HepG2 (cell line): ENCODE results near the gene AHSP. TPM values are rescaled to one million over a fixed set of nuclear protein-coding genes. Genes with fewer than 3 reads are reported as not detected.

Source experiments
- ATAD3A ChIP-seq: sonication (generic); formaldehyde crosslinking; IDR thresholded peaks from 2 replicates; pipeline ENCODE4 v1.4.0; 2020; ENCODE audit warnings: missing genetic modification reagents
- BRF2 ChIP-seq: sonication (generic); formaldehyde crosslinking; IDR thresholded peaks from 2 replicates; pipeline ENCODE4 v1.8.1; 2022; ENCODE audit warnings: mild to moderate bottlenecking, missing genetic modification reagents
- CHD2 ChIP-seq: IDR thresholded peaks from 2 replicates; pipeline ENCODE4 v1.6.1; 2011; ENCODE audit warnings: low read depth, low read length, improper control_type of control experiment
- HIVEP1 ChIP-seq: sonication (generic); formaldehyde crosslinking; IDR thresholded peaks from 2 replicates; pipeline ENCODE4 v1.4.0; 2020; ENCODE audit warnings: mild to moderate bottlenecking, missing genetic modification reagents
- IKZF4 ChIP-seq: sonication (generic); formaldehyde crosslinking; IDR thresholded peaks from 2 replicates; pipeline ENCODE4 v1.5.1; 2020; ENCODE audit warnings: borderline replicate concordance, mild to moderate bottlenecking, low read depth, missing genetic modification reagents; ENCODE audit errors: not compliant biosample characterization
- KDM4B ChIP-seq: sonication (generic); formaldehyde crosslinking; IDR thresholded peaks from 2 replicates; pipeline ENCODE4 v1.4.0; 2020; ENCODE audit warnings: missing genetic modification reagents
- MAF1 ChIP-seq: sonication (generic); formaldehyde crosslinking; IDR thresholded peaks from 2 replicates; pipeline ENCODE4 v1.5.0; 2020; ENCODE audit warnings: missing genetic modification reagents, borderline replicate concordance
- MED1 ChIP-seq: sonication (generic); formaldehyde crosslinking; IDR thresholded peaks from 2 replicates; pipeline ENCODE4 v1.4.0; 2020; ENCODE audit warnings: missing genetic modification reagents
- MED13 ChIP-seq: sonication (generic); formaldehyde crosslinking; IDR thresholded peaks from 2 replicates; pipeline ENCODE4 v1.5.0; 2020; ENCODE audit warnings: missing genetic modification reagents
- MYPOP ChIP-seq: sonication (generic); formaldehyde crosslinking; IDR thresholded peaks from 2 replicates; pipeline ENCODE4 v1.8.1; 2023; ENCODE audit warnings: mild to moderate bottlenecking, moderate library complexity, missing genetic modification reagents
- RORA ChIP-seq: sonication (generic); formaldehyde crosslinking; IDR thresholded peaks from 2 replicates; pipeline ENCODE4 v1.5.0; 2020; ENCODE audit warnings: mild to moderate bottlenecking, missing genetic modification reagents, moderate library complexity
- SETDB1 ChIP-seq: sonication (generic); formaldehyde crosslinking; IDR thresholded peaks from 2 replicates; pipeline ENCODE4 v1.5.1; 2020; ENCODE audit warnings: missing genetic modification reagents, mild to moderate bottlenecking, borderline replicate concordance
- TAF15 ChIP-seq: fragments of 200-400 bp; formaldehyde crosslinking; IDR thresholded peaks from one replicate; pipeline ENCODE4 v1.6.1; 2018; ENCODE audit warnings: mild to moderate bottlenecking, low read depth, low read length; ENCODE audit not compliant: poor library complexity, severe bottlenecking
- TARDBP ChIP-seq: sonication (generic); formaldehyde crosslinking; IDR thresholded peaks from 2 replicates; pipeline ENCODE4 v1.8.0; 2022; ENCODE audit warnings: mild to moderate bottlenecking, missing genetic modification reagents
- TOPORS ChIP-seq: sonication (generic); formaldehyde crosslinking; IDR thresholded peaks from 2 replicates; pipeline ENCODE4 v1.8.0; 2023; ENCODE audit warnings: mild to moderate bottlenecking, missing genetic modification reagents
- ZKSCAN1 ChIP-seq: fragments of 150-350 bp; IDR thresholded peaks from 2 replicates; pipeline ENCODE4 v1.6.1; 2014; ENCODE audit warnings: low read length
- ZNF180 ChIP-seq: sonication (generic); formaldehyde crosslinking; IDR thresholded peaks from 2 replicates; pipeline ENCODE4 v1.4.0; 2020; ENCODE audit warnings: low read depth, missing genetic modification reagents, borderline replicate concordance
- ZNF547 ChIP-seq: sonication (generic); formaldehyde crosslinking; IDR thresholded peaks from 2 replicates; pipeline ENCODE4 v1.5.1; 2020; ENCODE audit warnings: mild to moderate bottlenecking, missing genetic modification reagents
- ZNF556 ChIP-seq: sonication (generic); formaldehyde crosslinking; IDR thresholded peaks from 2 replicates; pipeline ENCODE4 v1.4.0; 2020; ENCODE audit warnings: mild to moderate bottlenecking, missing genetic modification reagents, borderline replicate concordance
- ZNF598 ChIP-seq: sonication (generic); formaldehyde crosslinking; IDR thresholded peaks from 2 replicates; pipeline ENCODE4 v1.5.1; 2020; ENCODE audit warnings: mild to moderate bottlenecking, missing genetic modification reagents, borderline replicate concordance
- ZNF777 ChIP-seq: sonication (generic); formaldehyde crosslinking; IDR thresholded peaks from 2 replicates; pipeline ENCODE4 v1.4.0; 2020; ENCODE audit warnings: missing genetic modification reagents
- ZUFSP ChIP-seq: sonication (generic); formaldehyde crosslinking; IDR thresholded peaks from 2 replicates; pipeline ENCODE4 v1.9.0; 2021; ENCODE audit warnings: missing genetic modification reagents, mild to moderate bottlenecking, borderline replicate concordance
- polyA plus RNA-seq, 8 experiments: library from polyadenylated mRNA; depleted of rRNA in 3 of 8; stranded (reverse) in 7 of 8; unstranded in 1 of 8; fragments of >200 nt; fragmentation: Illumina TruSeq in 4 of 8; extraction: Trizol in 4 of 8; gene quantifications; 2 replicates each; pipeline versions ENCODE4 v1.2.1 to v1.2.3, GENCODE V29; 2011 to 2016; ENCODE audit warnings: low read depth in 4 of 8, missing spikeins in 1 of 8, mixed read lengths in 1 of 8; ENCODE audit not compliant: insufficient read depth in 1 of 8
- total RNA-seq, 5 experiments: library from RNA; depleted of rRNA; stranded (reverse); fragments of >200 nt; fragmentation: Illumina TruSeq; extraction: Trizol; gene quantifications; 2 replicates each; pipeline ENCODE4 v1.2.3, GENCODE V29; 2016; ENCODE audit warnings: low read depth in 1 of 5
- TF ChIP-seq, protein P1 (sequence below): sonication (generic); formaldehyde crosslinking; IDR thresholded peaks from 2 replicates; pipeline ENCODE4 v1.4.0; 2020; ENCODE audit warnings: missing genetic modification reagents, mild to moderate bottlenecking, borderline replicate concordance
- TF ChIP-seq, protein P2 (sequence below): sonication (generic); formaldehyde crosslinking; IDR thresholded peaks from 2 replicates; pipeline ENCODE4 v1.4.0; 2020; ENCODE audit warnings: missing genetic modification reagents, low read depth, mild to moderate bottlenecking, borderline replicate concordance

The AHSP gene
- total and polyA plus RNA-seq, 2 of the 13 experiments (the other 11 are each of a cell fraction or from before 2014, with no cell fraction given): not detected

DNA sequence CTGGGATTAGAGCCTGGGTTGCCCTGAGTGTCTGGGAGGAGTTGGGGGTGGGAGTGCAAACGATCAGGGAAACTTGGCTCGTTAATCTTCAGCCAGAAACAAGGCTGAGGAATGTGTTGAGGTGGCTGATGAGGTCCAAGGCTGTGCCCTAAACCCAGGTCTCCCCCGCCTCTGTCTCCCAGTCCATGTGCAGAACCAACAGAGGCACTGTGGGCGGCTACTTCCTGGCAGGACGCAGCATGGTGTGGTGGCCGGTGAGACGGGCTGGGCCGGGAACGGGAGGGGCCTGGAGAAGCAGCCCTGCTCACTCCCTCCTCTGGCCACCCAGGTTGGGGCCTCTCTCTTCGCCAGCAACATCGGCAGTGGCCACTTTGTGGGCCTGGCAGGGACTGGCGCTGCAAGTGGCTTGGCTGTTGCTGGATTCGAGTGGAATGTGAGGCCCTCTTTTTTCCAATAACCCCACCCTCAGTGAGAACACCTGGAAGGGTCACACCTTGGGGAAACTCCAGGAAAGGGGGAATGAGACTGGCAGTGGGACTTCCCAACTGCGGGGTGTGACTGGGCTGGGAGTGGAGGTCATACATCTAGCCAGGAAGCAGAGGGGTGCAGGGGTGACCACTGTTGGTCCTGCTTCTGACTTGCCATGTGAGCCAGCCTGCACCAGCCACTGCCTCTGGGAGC lies 43.1 kb upstream of the AHSP start (continued):
- no peak for TF ChIP-seq CHD2
- no peak for TF ChIP-seq ZNF180 (CRISPR knock-in tag)
- TF ChIP-seq IKZF4 (CRISPR knock-in tag): no peak
- TF ChIP-seq ZNF556 (CRISPR knock-in tag): 0 out of 2 replicates have a peak, but pooled peaks have one; percentile 22
- TF ChIP-seq RORA: no peak
- no peak for TF ChIP-seq ZUFSP (CRISPR knock-in tag)
- TF ChIP-seq ZNF777: peak; percentile 63; the same call in 1 of the 2 replicates
- TF ChIP-seq, protein P1, sequence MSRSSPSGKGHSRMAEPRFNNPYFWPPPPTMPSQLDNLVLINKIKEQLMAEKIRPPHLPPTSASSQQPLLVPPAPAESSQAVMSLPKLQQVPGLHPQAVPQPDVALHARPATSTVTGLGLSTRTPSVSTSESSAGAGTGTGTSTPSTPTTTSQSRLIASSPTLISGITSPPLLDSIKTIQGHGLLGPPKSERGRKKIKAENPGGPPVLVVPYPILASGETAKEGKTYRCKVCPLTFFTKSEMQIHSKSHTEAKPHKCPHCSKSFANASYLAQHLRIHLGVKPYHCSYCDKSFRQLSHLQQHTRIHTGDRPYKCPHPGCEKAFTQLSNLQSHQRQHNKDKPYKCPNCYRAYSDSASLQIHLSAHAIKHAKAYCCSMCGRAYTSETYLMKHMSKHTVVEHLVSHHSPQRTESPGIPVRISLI: no peak
- TF ChIP-seq TAF15: no peak
- no peak; the same call in 1 of the 2 replicates for TF ChIP-seq ZNF547 (CRISPR knock-in tag)
- no peak for TF ChIP-seq MAF1 (CRISPR knock-in tag)
- TF ChIP-seq TOPORS: no peak
- no peak for TF ChIP-seq HIVEP1 (CRISPR knock-in tag)
- TF ChIP-seq, protein P2, sequence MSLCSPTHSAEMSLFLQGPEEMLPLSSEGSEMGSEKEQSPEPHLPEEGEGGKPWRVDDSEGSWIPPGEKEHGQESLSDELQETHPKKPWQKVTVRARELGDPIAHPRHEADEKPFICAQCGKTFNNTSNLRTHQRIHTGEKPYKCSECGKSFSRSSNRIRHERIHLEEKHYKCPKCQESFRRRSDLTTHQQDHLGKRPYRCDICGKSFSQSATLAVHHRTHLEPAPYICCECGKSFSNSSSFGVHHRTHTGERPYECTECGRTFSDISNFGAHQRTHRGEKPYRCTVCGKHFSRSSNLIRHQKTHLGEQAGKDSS: 0 out of 2 replicates have a peak, but pooled peaks have one; percentile 29
- 0 out of 2 replicates have a peak, but pooled peaks have one; percentile 30 for TF ChIP-seq ZKSCAN1
- peak; percentile 70; the same call in 1 of the 2 replicates for TF ChIP-seq KDM4B
- TF ChIP-seq SETDB1 (CRISPR knock-in tag): no peak
- peak; percentile 39; the same call in 1 of the 2 replicates for TF ChIP-seq ZNF598 (CRISPR knock-in tag)
- no peak; the same call in 1 of the 2 replicates for TF ChIP-seq TARDBP (CRISPR knock-in tag)
- TF ChIP-seq MYPOP (CRISPR knock-in tag): no peak
- peak; percentile 65 for TF ChIP-seq MED1 (CRISPR knock-in tag)
- TF ChIP-seq ATAD3A (CRISPR knock-in tag): no peak
- TF ChIP-seq BRF2: peak; percentile 32; the same call in 1 of the 2 replicates
- peak; percentile 68; the same call in 1 of the 2 replicates for TF ChIP-seq MED13 (CRISPR knock-in tag)
